Large intestine (tissue), 3 donors: ENCODE data around the gene GDI1. TPM values are rescaled to one million over a fixed set of nuclear protein-coding genes. Genes with fewer than 3 reads are reported as not detected.

ENCODE experiments used
- DNase-seq, 2 donors: peaks; one replicate each; pipeline versions ENCODE4 v3.0.0 to v3.0.0-alpha.2; 2013
- H3K27ac ChIP-seq: one replicate; pipeline ENCODE4 v1.5.1; 2013; ENCODE audit warnings: low read length
- H3K27me3 ChIP-seq: 2 replicates; pipeline ENCODE4 v1.6.1; 2013; ENCODE audit warnings: low read length; ENCODE audit not compliant: control insufficient read depth, insufficient read depth
- H3K36me3 ChIP-seq: 2 replicates; pipeline ENCODE4 v1.6.1; 2013; ENCODE audit warnings: low read length; ENCODE audit not compliant: control insufficient read depth, insufficient read depth
- H3K4me1 ChIP-seq: one replicate; pipeline ENCODE4 v1.6.1; 2013; ENCODE audit warnings: low read length; ENCODE audit not compliant: control insufficient read depth, insufficient read depth
- H3K4me3 ChIP-seq: one replicate; pipeline ENCODE4 v1.5.1; 2013; ENCODE audit warnings: low read length
- H3K9me3 ChIP-seq: one replicate; pipeline ENCODE4 v1.6.1; 2013; ENCODE audit warnings: mild to moderate bottlenecking, low read depth, low read length, moderate library complexity; ENCODE audit not compliant: control insufficient read depth
- WGBS: methylation state at CpG from one replicate; pipeline ENCODE4 v1.1.5; 2013; ENCODE audit warnings: low lambda C conversion rate; ENCODE audit not compliant: insufficient coverage; 5-methylcytosine and 5-hydroxymethylcytosine counted together
- polyA plus RNA-seq: library from polyadenylated mRNA; unstranded; fragments of 120-200 nt; gene quantifications from one replicate; pipeline ENCODE4 v1.2.1, GENCODE V29; 2013

GDI1 gene
- polyA plus RNA-seq, 1 donor, result 108 TPM

DNA sequence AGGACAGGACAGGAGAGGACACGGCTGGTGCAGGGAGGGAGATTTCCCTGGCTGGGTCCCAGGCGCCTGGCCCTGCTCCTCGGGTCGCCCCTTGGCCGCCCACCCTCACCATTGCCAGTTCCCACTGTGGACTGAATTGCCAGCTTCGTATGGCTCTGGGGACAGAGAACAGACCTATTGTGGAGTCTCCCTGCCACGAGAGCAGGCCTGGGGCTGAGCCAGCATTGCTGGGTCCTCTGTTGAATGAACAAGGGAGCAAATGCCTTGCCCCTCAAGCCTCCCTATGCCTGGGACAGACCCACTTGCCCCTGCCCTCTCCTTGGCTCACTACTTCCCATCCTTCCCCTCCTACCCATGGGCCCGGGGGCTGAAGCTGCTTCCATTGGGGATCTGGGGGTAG lies 25.4 kb downstream of the GDI1 start:
- Histone ChIP-seq H3K4me3 (no peak overlapping the region), H3K36me3 (peaks cover 44% of the 10 kb centered on the region), H3K27me3 (no peaks in the 10 kb centered on the region), H3K9me3 (no peaks in the 10 kb centered on the region), H3K27ac (no peak overlapping the region), H3K4me1 (peaks cover 2% of the 10 kb centered on the region)
- no CpG with 5 or more reads among the region's 8 CpGs for WGBS
- DNase-seq, result no peak

DNA sequence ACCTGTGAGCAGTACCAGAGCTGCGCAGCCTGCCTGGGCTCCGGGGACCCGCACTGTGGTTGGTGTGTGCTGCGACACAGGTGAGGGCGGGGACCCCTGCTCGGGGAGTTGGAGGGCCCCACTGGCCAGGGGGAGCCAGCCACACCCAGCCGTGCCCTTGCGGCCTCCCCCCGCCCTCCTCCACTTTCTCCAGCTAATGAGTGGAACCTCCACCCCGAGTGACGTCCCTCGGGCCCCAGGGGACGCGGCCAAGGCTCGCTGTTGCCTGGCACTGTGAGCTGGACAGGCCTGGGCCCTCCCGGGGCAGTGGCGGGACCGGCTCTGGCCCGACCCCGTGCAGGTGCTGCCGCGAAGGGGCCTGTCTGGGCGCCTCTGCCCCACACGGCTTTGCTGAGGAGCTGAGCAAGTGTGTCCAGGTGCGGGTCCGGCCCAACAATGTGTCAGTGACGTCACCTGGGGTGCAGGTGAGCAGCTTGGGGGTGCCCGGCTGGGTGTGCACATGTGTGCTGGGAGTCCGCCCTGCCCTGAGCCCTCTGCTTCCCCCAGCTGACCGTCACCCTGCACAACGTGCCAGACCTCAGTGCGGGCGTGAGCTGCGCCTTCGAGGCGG lies 26.8 kb downstream of the GDI1 start:
- H3K9me3 ChIP-seq, result no peaks in the 10 kb centered on the region
- peaks cover 2% of the 10 kb centered on the region for H3K4me1 ChIP-seq
- no peaks in the 10 kb centered on the region for H3K27me3 ChIP-seq
- H3K36me3 ChIP-seq, result peaks cover 48% of the 10 kb centered on the region
- no CpG with 5 or more reads among the region's 36 CpGs for WGBS
- H3K27ac ChIP-seq, result no peak overlapping the region
- H3K4me3 ChIP-seq, result no peak overlapping the region
- DNase-seq, result no peak

DNA sequence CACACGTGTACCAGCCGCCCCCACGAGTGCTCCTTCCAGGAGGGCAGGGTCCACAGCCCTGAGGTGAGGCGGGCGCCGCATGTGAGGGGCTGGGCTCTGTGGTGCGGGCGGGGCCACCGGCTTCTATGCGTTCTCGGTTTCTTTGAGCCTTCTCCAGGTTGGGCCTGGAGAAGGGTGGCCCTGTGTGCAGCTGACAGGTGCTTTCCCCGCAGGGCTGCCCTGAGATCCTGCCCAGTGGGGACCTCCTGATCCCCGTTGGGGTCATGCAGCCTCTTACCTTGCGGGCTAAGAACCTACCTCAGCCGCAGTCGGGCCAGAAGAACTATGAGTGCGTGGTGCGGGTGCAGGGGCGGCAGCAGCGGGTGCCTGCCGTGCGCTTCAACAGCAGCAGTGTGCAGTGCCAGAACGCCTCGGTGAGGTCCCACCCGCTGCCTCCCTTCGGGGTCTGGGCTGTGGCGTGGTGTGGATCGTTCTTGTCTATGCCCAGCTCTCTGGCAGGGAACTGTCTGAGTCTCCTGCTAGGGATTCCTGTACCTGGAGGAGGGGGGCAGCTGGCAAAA lies 27.9 kb downstream of the GDI1 start:
- no CpG with 5 or more reads among the region's 28 CpGs for WGBS
- Histone ChIP-seq H3K9me3 (no peaks in the 10 kb centered on the region), H3K27me3 (no peaks in the 10 kb centered on the region), H3K4me1 (no peaks in the 10 kb centered on the region), H3K27ac (no peak overlapping the region), H3K4me3 (no peak overlapping the region), H3K36me3 (peaks cover 58% of the 10 kb centered on the region)
- no peak for DNase-seq

DNA sequence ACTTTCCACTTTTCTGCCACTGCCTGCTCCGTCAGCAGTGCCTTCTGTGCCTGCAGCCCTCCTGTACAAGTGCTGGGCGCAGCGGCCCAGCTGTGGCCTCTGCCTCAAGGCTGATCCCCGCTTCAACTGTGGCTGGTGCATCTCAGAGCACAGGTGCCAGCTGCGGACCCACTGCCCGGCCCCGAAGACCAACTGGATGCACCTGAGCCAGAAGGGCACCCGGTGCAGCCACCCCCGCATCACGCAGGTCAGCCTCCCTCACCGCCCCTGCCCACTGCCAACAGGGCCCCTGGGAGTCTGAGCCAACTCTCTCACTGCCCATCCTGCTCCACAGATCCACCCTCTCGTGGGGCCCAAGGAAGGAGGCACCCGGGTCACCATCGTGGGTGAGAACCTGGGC lies 28.6 kb downstream of the GDI1 start:
- Histone ChIP-seq H3K4me1 (no peaks in the 10 kb centered on the region), H3K9me3 (no peaks in the 10 kb centered on the region), H3K27ac (no peak overlapping the region), H3K36me3 (peaks cover 61% of the 10 kb centered on the region), H3K27me3 (no peaks in the 10 kb centered on the region), H3K4me3 (no peak overlapping the region)
- no CpG with 5 or more reads among the region's 14 CpGs for WGBS
- DNase-seq, result no peak

DNA sequence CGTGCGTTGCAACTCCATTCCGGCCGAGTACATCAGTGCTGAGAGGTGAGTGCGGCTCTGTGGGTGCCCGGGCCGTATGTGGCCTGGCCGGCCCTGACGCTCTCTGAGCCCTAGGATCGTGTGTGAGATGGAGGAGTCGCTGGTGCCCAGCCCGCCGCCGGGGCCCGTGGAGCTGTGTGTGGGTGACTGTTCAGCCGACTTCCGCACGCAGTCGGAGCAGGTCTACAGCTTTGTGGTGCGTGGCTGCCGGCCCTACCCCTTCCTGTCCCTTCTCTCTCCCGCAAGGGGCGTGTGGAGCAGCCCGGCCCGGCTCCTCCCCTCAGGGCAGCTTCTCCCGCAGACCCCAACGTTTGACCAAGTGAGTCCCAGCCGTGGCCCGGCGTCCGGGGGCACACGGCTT lies 29.1 kb downstream of the GDI1 start:
- Histone ChIP-seq H3K27me3 (no peaks in the 10 kb centered on the region), H3K36me3 (peaks cover 60% of the 10 kb centered on the region), H3K27ac (no peak overlapping the region), H3K9me3 (no peaks in the 10 kb centered on the region), H3K4me1 (no peaks in the 10 kb centered on the region), H3K4me3 (no peak overlapping the region)
- no peak for DNase-seq
- WGBS, result no CpG with 5 or more reads among the region's 32 CpGs

DNA sequence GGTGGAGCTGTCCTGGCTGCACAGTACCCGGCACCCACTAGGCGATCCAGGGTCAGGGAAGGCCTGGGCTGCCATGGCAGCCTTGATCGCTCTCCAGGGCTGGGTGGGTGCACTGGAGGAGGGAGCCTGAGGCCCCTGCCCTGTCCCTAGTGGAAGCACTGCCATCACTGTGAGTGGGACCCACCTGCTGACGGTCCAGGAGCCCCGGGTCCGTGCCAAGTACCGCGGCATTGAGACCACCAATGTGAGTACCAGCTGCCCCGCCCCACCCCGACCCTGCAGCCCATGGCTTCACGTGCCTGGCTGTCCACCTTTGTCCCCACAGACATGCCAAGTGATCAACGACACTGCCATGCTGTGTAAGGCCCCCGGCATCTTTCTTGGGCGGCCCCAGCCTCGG lies 30.0 kb downstream of the GDI1 start:
- DNase-seq, result no peak
- H3K9me3 ChIP-seq, result no peaks in the 10 kb centered on the region
- peaks cover 63% of the 10 kb centered on the region for H3K36me3 ChIP-seq
- no peak overlapping the region for H3K27ac ChIP-seq
- WGBS, result no CpG with 5 or more reads among the region's 15 CpGs
- no peaks in the 10 kb centered on the region for H3K27me3 ChIP-seq
- peaks cover under 1% of the 10 kb centered on the region for H3K4me1 ChIP-seq
- no peak overlapping the region for H3K4me3 ChIP-seq

DNA sequence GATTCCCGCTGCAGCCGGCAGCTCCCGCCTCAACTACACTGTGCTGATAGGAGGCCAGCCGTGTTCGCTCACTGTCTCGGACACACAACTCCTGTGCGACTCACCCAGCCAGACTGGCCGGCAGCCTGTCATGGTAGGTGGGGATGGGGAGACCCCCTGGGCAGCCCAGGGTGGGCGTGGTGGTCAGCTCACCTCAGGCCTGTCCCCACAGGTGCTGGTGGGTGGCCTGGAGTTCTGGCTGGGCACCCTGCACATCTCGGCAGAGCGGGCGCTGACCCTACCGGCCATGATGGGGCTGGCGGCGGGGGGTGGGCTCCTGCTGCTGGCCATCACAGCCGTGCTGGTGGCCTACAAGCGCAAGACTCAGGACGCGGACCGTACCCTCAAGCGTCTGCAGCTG lies 30.6 kb downstream of the GDI1 start:
- Histone ChIP-seq H3K4me3 (no peak overlapping the region), H3K9me3 (no peaks in the 10 kb centered on the region), H3K27ac (no peak overlapping the region), H3K36me3 (peaks cover 59% of the 10 kb centered on the region), H3K27me3 (no peaks in the 10 kb centered on the region), H3K4me1 (peaks cover 2% of the 10 kb centered on the region)
- no peak for DNase-seq
- no CpG with 5 or more reads among the region's 21 CpGs for WGBS

DNA sequence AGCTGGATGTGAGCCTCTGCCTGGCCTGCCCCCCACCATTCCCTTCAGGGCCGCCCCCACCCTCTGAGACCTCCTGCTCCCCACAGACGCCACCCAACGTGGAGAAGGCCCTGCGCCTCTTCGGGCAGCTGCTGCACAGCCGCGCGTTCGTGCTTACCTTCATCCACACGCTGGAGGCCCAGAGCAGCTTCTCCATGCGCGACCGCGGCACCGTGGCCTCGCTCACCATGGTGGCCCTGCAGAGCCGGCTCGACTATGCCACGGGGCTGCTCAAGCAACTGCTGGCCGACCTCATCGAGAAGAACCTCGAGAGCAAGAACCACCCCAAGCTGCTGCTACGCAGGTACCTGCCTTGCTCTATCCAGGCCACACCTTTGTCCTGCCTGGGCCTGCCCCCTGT lies 31.3 kb downstream of the GDI1 start:
- peaks cover 2% of the 10 kb centered on the region for H3K4me1 ChIP-seq
- no peaks in the 10 kb centered on the region for H3K27me3 ChIP-seq
- H3K4me3 ChIP-seq, result no peak overlapping the region
- no peaks in the 10 kb centered on the region for H3K9me3 ChIP-seq
- H3K27ac ChIP-seq, result no peak overlapping the region
- peaks cover 57% of the 10 kb centered on the region for H3K36me3 ChIP-seq
- no CpG with 5 or more reads among the region's 23 CpGs for WGBS
- DNase-seq, result no peak

DNA sequence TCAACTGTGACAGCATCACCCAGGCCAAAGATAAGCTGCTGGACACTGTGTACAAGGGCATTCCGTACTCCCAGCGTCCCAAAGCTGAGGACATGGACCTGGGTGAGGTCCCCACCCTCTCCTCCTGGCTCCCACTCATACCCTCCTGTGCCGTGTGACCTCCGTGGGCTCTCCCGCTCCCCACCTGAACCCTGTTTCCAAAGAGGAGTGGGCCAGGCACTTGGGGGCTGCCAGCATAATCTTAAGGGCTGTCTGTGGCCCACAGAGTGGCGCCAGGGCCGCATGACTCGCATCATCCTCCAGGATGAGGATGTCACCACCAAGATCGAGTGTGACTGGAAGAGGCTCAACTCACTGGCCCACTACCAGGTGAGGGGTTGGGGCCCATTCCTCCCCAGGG lies 32.2 kb downstream of the GDI1 start:
- no peak for DNase-seq
- Histone ChIP-seq H3K36me3 (peaks cover 51% of the 10 kb centered on the region), H3K27me3 (no peaks in the 10 kb centered on the region), H3K4me1 (peaks cover 2% of the 10 kb centered on the region), H3K27ac (no peak overlapping the region), H3K9me3 (no peaks in the 10 kb centered on the region), H3K4me3 (no peak overlapping the region)
- no CpG with 5 or more reads among the region's 9 CpGs for WGBS

DNA sequence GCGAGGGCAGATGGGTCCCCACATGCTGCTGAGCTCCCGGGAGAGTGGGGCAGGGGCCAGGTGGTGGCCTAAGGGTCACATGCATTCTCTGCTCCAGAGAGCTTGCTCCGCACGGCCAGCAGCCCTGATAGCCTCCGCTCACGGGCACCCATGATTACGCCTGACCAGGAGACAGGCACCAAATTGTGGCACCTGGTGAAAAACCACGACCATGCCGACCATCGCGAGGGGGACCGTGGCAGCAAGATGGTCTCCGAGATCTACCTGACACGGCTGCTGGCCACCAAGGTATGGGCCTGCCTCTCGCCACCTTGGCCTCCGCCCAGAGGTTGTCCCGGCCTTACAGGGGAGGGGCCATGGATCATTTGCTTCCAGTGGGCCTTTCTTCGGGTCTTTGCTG lies 32.9 kb downstream of the GDI1 start:
- H3K4me3 ChIP-seq, result no peak overlapping the region
- peaks cover 47% of the 10 kb centered on the region for H3K36me3 ChIP-seq
- no CpG with 5 or more reads among the region's 18 CpGs for WGBS
- no peaks in the 10 kb centered on the region for H3K27me3 ChIP-seq
- no peak overlapping the region for H3K27ac ChIP-seq
- H3K9me3 ChIP-seq, result no peaks in the 10 kb centered on the region
- DNase-seq, result no peak
- H3K4me1 ChIP-seq, result peaks cover 2% of the 10 kb centered on the region

DNA sequence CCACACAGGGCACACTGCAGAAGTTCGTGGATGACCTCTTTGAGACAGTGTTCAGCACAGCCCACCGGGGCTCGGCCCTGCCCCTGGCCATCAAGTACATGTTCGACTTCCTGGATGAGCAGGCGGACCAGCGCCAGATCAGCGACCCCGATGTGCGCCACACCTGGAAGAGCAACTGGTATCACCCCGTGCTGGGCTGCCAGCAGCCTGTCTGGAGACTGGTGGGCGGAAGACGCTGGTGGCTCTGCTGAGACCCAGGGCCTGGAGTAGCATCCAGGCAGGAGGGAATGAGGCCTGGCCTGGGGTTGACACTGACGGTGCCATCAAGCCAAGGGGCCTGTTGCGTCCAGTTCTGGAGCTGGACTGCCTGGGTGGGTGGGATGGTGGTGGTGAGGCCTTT lies 33.5 kb downstream of the GDI1 start:
- H3K4me3 ChIP-seq, result no peak overlapping the region
- H3K36me3 ChIP-seq, result peaks cover 41% of the 10 kb centered on the region
- no peak for DNase-seq
- no CpG with 5 or more reads among the region's 14 CpGs for WGBS
- H3K9me3 ChIP-seq, result no peaks in the 10 kb centered on the region
- peaks cover 2% of the 10 kb centered on the region for H3K4me1 ChIP-seq
- no peak overlapping the region for H3K27ac ChIP-seq
- no peaks in the 10 kb centered on the region for H3K27me3 ChIP-seq
